OCI-LY3 (cell line): Measurements from ENCODE around the gene TAS2R1.

ENCODE experiments used
- CTCF ChIP-seq: fragments of 200-600, 300-600 bp; sonication (generic); IDR thresholded peaks from 2 replicates; pipeline ENCODE4 v1.5.1; 2014; ENCODE audit warnings: antibody characterized with exemption, low read length, low read depth
- EZH2phosphoT487 ChIP-seq: fragments of 200-600 bp; shearing (Covaris generic); IDR thresholded peaks from 2 replicates; pipeline ENCODE4 v1.6.1; 2018; ENCODE audit warnings: antibody characterized with exemption, mixed run types, low read depth

GRCh38 chr5:9587135-9587534, 43.0 kb downstream of the TAS2R1 start:
- TF ChIP-seq CTCF = no peak
- TF ChIP-seq EZH2phosphoT487 = no peak
